Caco-2 (cell line): ENCODE measurements around the gene CNIH2. TPM values are rescaled to one million over a fixed set of nuclear protein-coding genes. Genes with fewer than 3 reads are reported as not detected.

Source experiments
- BruUV-seq: library from RNA; stranded (reverse); fragments of 400-500 nt; replicated peaks from 2 replicates; lab custom pipeline; 2021; lab: Mats Ljungman, UMichigan
- CTCF ChIA-PET: fragments of 300-600 bp; sonication (Branson Sonifier 250); formaldehyde crosslinking; loops from one replicate; lab custom pipeline; 2022; ENCODE audit warnings: antibody characterized with exemption; lab: Charles Lee
- POLR2A ChIA-PET: fragments of 300-600 bp; sonication (Branson Sonifier 250); formaldehyde crosslinking; loops from one replicate; lab custom pipeline; 2022; ENCODE audit warnings: antibody characterized with exemption; lab: Charles Lee
- DNase-seq, 2 experiments: peaks; one replicate each; pipeline versions ENCODE4 v3.0.0 to v3.0.0-alpha.2; 2020 to 2022
- H3K27me3 ChIP-seq: replicated peaks from 2 replicates; pipeline ENCODE4 v1.6.0; 2011; ENCODE audit warnings: low read length; ENCODE audit not compliant: control insufficient read depth, insufficient read depth
- H3K36me3 ChIP-seq: 2 replicates; pipeline ENCODE4 v1.5.1; 2011; ENCODE audit warnings: low read length; ENCODE audit not compliant: control insufficient read depth, insufficient read depth
- H3K4me1 ChIP-seq: fragments of 250-450 bp; sonication (Bioruptor Pico); 2 replicates; pipeline ENCODE4 v1.5.1; 2020; ENCODE audit warnings: mild to moderate bottlenecking
- H3K4me3 ChIP-seq: 2 replicates; pipeline ENCODE4 v1.5.1; 2011; ENCODE audit warnings: low read depth, mild to moderate bottlenecking, control low read depth, low read length
- H3K9me3 ChIP-seq: fragments of 250-450 bp; sonication (Bioruptor Pico); 2 replicates; pipeline ENCODE4 v1.5.1; 2020; ENCODE audit warnings: mild to moderate bottlenecking, moderate library complexity
- H3K27ac Mint-ChIP-seq: one replicate; pipeline ENCODE4 v1.8.0; 2022; ENCODE audit warnings: mixed read lengths; ENCODE audit not compliant: unreplicated experiment
- H3K27me3 Mint-ChIP-seq: one replicate; pipeline ENCODE4 v1.8.0; 2022; ENCODE audit warnings: mixed read lengths; ENCODE audit not compliant: insufficient read depth, unreplicated experiment
- H3K36me3 Mint-ChIP-seq: one replicate; pipeline ENCODE4 v1.8.0; 2022; ENCODE audit warnings: mild to moderate bottlenecking, mixed read lengths; ENCODE audit not compliant: insufficient read depth, unreplicated experiment
- H3K4me1 Mint-ChIP-seq: one replicate; pipeline ENCODE4 v1.8.0; 2022; ENCODE audit warnings: low read depth, mixed read lengths; ENCODE audit not compliant: unreplicated experiment
- H3K4me3 Mint-ChIP-seq: one replicate; pipeline ENCODE4 v1.8.0; 2022; ENCODE audit warnings: mild to moderate bottlenecking, moderate library complexity, mixed read lengths; ENCODE audit not compliant: unreplicated experiment
- H3K9me3 Mint-ChIP-seq: one replicate; pipeline ENCODE4 v1.8.0; 2022; ENCODE audit warnings: mixed read lengths; ENCODE audit not compliant: unreplicated experiment
- intact Hi-C: fragments of 100-400 bp; cut with micrococcal nuclease; formaldehyde crosslinking; loops from one replicate; pipeline ENCODE4 v1.10.0; 2022; ENCODE audit not compliant: unreplicated experiment
- total RNA-seq: library from RNA; stranded (reverse); gene quantifications from 2 replicates; pipeline ENCODE4 v1.2.3, GENCODE V29; 2022
- TF ChIP-seq, protein P1 (sequence below), 2 experiments: fragments of 200-600 bp in 1 of 2; IDR thresholded peaks; 1 replicate in 1 of 2; 2 replicates in 1 of 2; pipeline versions ENCODE4 v1.5.1 to v1.8.0; 2011 to 2022; ENCODE audit warnings: antibody characterized with exemption in 1 of 2, control low read depth in 1 of 2, inconsistent platforms in 1 of 2, low read depth in 1 of 2, low read length in 1 of 2, mild to moderate bottlenecking in 1 of 2, moderate library complexity in 1 of 2; ENCODE audit not compliant: insufficient read depth in 1 of 2, severe bottlenecking in 1 of 2, unreplicated experiment in 1 of 2

The CNIH2 gene
- total RNA-seq, 1 experiment from 2014 or later, result 6.1 TPM

DNA sequence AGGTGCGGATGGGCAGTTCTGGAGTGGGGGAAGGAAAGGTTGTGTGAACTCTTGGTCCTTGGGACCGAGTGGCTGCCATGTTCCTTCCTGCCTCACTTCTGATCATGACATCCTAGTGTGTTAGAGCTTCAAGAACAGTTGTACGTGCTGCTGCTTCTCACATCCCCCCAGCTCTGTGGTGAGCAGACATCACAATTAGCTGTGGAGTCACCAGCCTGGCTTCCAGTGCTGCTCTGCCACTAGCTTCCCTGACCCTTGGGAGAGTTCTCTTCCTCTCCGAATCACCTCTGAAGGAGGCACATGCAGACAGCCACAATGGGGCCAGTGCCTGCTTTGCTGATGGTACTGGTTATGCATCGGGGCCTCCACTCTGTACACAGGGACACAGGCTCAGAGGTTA, 15.8 kb upstream of the CNIH2 start:
- Histone ChIP-seq H3K4me1 (no peaks in the 10 kb centered on the region), H3K36me3 (no peaks in the 10 kb centered on the region), H3K27me3 (no peaks in the 10 kb centered on the region), H3K9me3 (no peaks in the 10 kb centered on the region), H3K4me3 (no peak overlapping the region)
- no peak overlapping the region for H3K27ac Mint-ChIP-seq
- ChIA-PET POLR2A (no interaction called here), CTCF (interaction anchor here (0.6 kb wide), 1 partner anchor 27 kb away, joined by 3 read pairs; the partner anchor contains the start of gene YIF1A)
- peaks cover 15% of the 10 kb centered on the region for H3K4me1 Mint-ChIP-seq
- TF ChIP-seq, protein P1, sequence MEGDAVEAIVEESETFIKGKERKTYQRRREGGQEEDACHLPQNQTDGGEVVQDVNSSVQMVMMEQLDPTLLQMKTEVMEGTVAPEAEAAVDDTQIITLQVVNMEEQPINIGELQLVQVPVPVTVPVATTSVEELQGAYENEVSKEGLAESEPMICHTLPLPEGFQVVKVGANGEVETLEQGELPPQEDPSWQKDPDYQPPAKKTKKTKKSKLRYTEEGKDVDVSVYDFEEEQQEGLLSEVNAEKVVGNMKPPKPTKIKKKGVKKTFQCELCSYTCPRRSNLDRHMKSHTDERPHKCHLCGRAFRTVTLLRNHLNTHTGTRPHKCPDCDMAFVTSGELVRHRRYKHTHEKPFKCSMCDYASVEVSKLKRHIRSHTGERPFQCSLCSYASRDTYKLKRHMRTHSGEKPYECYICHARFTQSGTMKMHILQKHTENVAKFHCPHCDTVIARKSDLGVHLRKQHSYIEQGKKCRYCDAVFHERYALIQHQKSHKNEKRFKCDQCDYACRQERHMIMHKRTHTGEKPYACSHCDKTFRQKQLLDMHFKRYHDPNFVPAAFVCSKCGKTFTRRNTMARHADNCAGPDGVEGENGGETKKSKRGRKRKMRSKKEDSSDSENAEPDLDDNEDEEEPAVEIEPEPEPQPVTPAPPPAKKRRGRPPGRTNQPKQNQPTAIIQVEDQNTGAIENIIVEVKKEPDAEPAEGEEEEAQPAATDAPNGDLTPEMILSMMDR (IDR thresholded peaks at IDR 0.05; ENCODE audit: insufficient read depth in 1 of 2, low read depth in 1 of 2, low read length in 1 of 2, severe bottlenecking in 1 of 2, unreplicated experiment in 1 of 2), result no peak
- no TSS peak for BruUV-seq
- H3K9me3 Mint-ChIP-seq, result no peaks in the 10 kb centered on the region
- intact Hi-C loops, result no loop called here
- H3K4me3 Mint-ChIP-seq, result no peak overlapping the region
- H3K36me3 Mint-ChIP-seq, result peaks cover 56% of the 10 kb centered on the region
- H3K27me3 Mint-ChIP-seq, result no peaks in the 10 kb centered on the region
- no peak for DNase-seq

DNA sequence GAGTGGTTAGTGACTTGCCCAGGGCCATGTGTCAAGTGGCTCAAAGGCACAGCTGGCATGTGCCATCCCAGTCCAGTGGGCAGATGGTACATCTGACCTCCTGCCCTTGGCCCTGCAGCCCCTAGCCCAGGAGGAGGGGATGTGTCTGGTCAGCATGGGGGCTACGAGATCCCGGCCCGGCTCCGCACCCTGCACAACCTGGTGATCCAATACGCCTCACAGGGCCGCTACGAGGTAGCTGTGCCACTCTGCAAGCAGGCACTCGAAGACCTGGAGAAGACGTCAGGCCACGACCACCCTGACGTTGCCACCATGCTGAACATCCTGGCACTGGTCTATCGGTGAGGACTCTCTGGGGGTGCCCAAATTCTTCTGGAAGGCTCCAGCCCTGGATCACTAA, 15.3 kb upstream of the CNIH2 start:
- no peaks in the 10 kb centered on the region for H3K4me1 ChIP-seq

DNA sequence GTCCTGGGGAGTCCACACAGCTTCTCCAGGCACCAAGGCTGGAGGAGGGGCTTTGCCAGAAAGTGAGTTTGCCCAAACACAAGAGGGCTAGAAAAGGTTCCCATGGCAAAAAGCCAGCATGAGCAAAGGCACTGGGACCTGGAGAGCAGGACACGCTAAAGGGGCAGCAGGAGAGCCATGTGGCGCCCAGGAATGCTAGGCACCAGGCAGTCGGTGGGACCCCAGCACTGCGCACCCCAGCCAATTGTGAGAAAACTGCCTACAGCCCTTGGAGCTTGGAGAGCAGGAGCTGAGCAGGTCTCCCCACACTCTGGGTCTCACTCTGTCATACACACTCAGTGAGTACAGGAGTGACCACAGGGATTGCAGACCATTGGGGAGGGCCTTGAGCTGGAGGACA, 14.7 kb upstream of the CNIH2 start:
- no peaks in the 10 kb centered on the region for H3K27me3 Mint-ChIP-seq

More for the DNA sequence above, 15.3 kb upstream of the CNIH2 start:
- CTCF ChIA-PET, result no interaction called here
- H3K27me3 Mint-ChIP-seq, result no peaks in the 10 kb centered on the region
- no peak overlapping the region for H3K4me3 Mint-ChIP-seq
- H3K9me3 Mint-ChIP-seq, result no peaks in the 10 kb centered on the region
- H3K36me3 Mint-ChIP-seq, result peaks cover 56% of the 10 kb centered on the region
- peak overlapping the region; percentile 32 for H3K27ac Mint-ChIP-seq
- Histone ChIP-seq H3K27me3 (no peaks in the 10 kb centered on the region), H3K4me3 (no peak overlapping the region), H3K36me3 (no peaks in the 10 kb centered on the region), H3K9me3 (no peaks in the 10 kb centered on the region)
- intact Hi-C loops, result no loop called here
- POLR2A ChIA-PET, result no interaction called here
- no TSS peak for BruUV-seq
- TF ChIP-seq, protein P1 (IDR thresholded peaks at IDR 0.05; ENCODE audit: insufficient read depth in 1 of 2, low read depth in 1 of 2, low read length in 1 of 2, severe bottlenecking in 1 of 2, unreplicated experiment in 1 of 2), result no peak
- H3K4me1 Mint-ChIP-seq, result peaks cover 18% of the 10 kb centered on the region
- DNase-seq, result no peak

More for the DNA sequence above, 14.7 kb upstream of the CNIH2 start:
- TF ChIP-seq, protein P1 (IDR thresholded peaks at IDR 0.05; ENCODE audit: insufficient read depth in 1 of 2, low read depth in 1 of 2, low read length in 1 of 2, severe bottlenecking in 1 of 2, unreplicated experiment in 1 of 2), result no peak
- BruUV-seq, result no TSS peak
- CTCF ChIA-PET, result no interaction called here
- peaks cover 18% of the 10 kb centered on the region for H3K4me1 Mint-ChIP-seq
- DNase-seq, result no peak
- peak overlapping the region; percentile 32 for H3K27ac Mint-ChIP-seq
- H3K27me3 ChIP-seq, result no peaks in the 10 kb centered on the region
- H3K9me3 ChIP-seq, result no peaks in the 10 kb centered on the region
- H3K36me3 Mint-ChIP-seq, result peaks cover 56% of the 10 kb centered on the region
- no peaks in the 10 kb centered on the region for H3K36me3 ChIP-seq
- no peaks in the 10 kb centered on the region for H3K4me1 ChIP-seq
- no peak overlapping the region for H3K4me3 ChIP-seq
- H3K4me3 Mint-ChIP-seq, result no peak overlapping the region
- H3K9me3 Mint-ChIP-seq, result no peaks in the 10 kb centered on the region
- POLR2A ChIA-PET, result no interaction called here
- intact Hi-C loops, result no loop called here
